HCT116 (cell line): Measurements from ENCODE around the gene BSN.

ENCODE experiments used
- CTCF ChIP-seq, 3 experiments: fragments of 200-600 bp in 1 of 3; sonication (generic) in 1 of 3; IDR thresholded peaks in 2 of 3; conservative IDR thresholded peaks in 1 of 3; 2 replicates each; pipeline ENCODE4 v1.5.1; 2012 to 2017; ENCODE audit warnings: low read depth in 2 of 3, low read length in 2 of 3, antibody characterized with exemption in 1 of 3, borderline replicate concordance in 1 of 3, control low read depth in 1 of 3, mild to moderate bottlenecking in 1 of 3, mixed read lengths in 1 of 3, mixed run types in 1 of 3, moderate library complexity in 1 of 3; ENCODE audit not compliant: insufficient read depth in 1 of 3
- EGR1 ChIP-seq: IDR thresholded peaks from 2 replicates; pipeline ENCODE4 v1.6.1; 2012; ENCODE audit warnings: low read depth
- EZH2 ChIP-seq: fragments of 200-600 bp; sonication (generic); IDR thresholded peaks from 2 replicates; pipeline ENCODE4 v1.6.1; 2017; ENCODE audit warnings: antibody characterized with exemption, mixed run types
- EZH2phosphoT487 ChIP-seq: fragments of 200-600 bp; IDR thresholded peaks from 2 replicates; pipeline ENCODE4 v1.6.1; 2018; ENCODE audit warnings: antibody characterized with exemption, borderline replicate concordance
- MAX ChIP-seq: IDR thresholded peaks from 2 replicates; pipeline ENCODE4 v1.6.1; 2012
- POLR2A ChIP-seq: IDR thresholded peaks from 2 replicates; pipeline ENCODE4 v1.7.0; 2011; ENCODE audit warnings: borderline replicate concordance; ENCODE audit not compliant: insufficient read depth, insufficient read length; ENCODE audit errors: extremely low read depth
- POLR2AphosphoS5 ChIP-seq: IDR thresholded peaks from 2 replicates; pipeline ENCODE4 v1.6.1; 2011; ENCODE audit warnings: mild to moderate bottlenecking, low read depth, low read length, moderate library complexity
- RAD21 ChIP-seq: IDR thresholded peaks from 2 replicates; pipeline ENCODE4 v1.6.1; 2012; ENCODE audit warnings: low read depth, mild to moderate bottlenecking
- SIN3A ChIP-seq: IDR thresholded peaks from 2 replicates; pipeline ENCODE4 v1.6.1; 2012; ENCODE audit warnings: low read depth
- TCF7L2 ChIP-seq: IDR thresholded peaks from 2 replicates; pipeline ENCODE4 v1.7.0; 2011; ENCODE audit warnings: borderline replicate concordance, inconsistent platforms; ENCODE audit not compliant: insufficient read depth, insufficient read length; ENCODE audit errors: extremely low read depth
- ZFX ChIP-seq: fragments of 450-650 bp; IDR thresholded peaks from 2 replicates; pipeline ENCODE4 v1.6.1; 2017
- ZNF274 ChIP-seq: fragments of 200-500 bp; sonication (Bioruptor generic); IDR thresholded peaks from 2 replicates; pipeline ENCODE4 v1.6.1; 2014; ENCODE audit warnings: mild to moderate bottlenecking, low read depth, low read length, inconsistent platforms

- TF ChIP-seq ZNF274: no peak
- TF ChIP-seq POLR2A: no peak
- no peak for TF ChIP-seq POLR2AphosphoS5
- TF ChIP-seq RAD21: no peak
- TF ChIP-seq CTCF (IDR thresholded peaks at IDR 0.05 in 2 of 3, conservative IDR thresholded peaks at IDR 0.05 in 1 of 3; ENCODE audit: borderline replicate concordance in 1 of 3, insufficient read depth in 1 of 3, low read depth in 2 of 3, low read length in 2 of 3): no peak
- TF ChIP-seq EGR1: no peak
- TF ChIP-seq EZH2phosphoT487: no peak
- no peak for TF ChIP-seq SIN3A
- TF ChIP-seq EZH2: no peak
- no peak for TF ChIP-seq MAX
- TF ChIP-seq TCF7L2: no peak
- TF ChIP-seq ZFX: no peak
These were observed 23.1 kb upstream of the BSN start for GRCh38 chr3:49531218-49531617.
